Neural cell (in vitro differentiated cells): Measurements from ENCODE around the gene RELN. TPM values are rescaled to one million over a fixed set of nuclear protein-coding genes. Genes with fewer than 3 reads are reported as not detected.

Experiments
- H2AFZ ChIP-seq: fragments of 200-600, 300-800 bp; sonication (generic), shearing (Covaris generic); 2 replicates; pipeline ENCODE4 v1.6.0; 2014; ENCODE audit warnings: low read depth, mild to moderate bottlenecking, antibody characterized with exemption, low read length, moderate library complexity
- H3F3A ChIP-seq: fragments of 200-600 bp; shearing (Covaris generic); 2 replicates; pipeline ENCODE4 v1.6.1; 2016; ENCODE audit warnings: mild to moderate bottlenecking, moderate library complexity, mixed read lengths, antibody characterized with exemption, low read length; ENCODE audit not compliant: insufficient read depth, poor library complexity, severe bottlenecking
- H3K27ac ChIP-seq: fragments of 200-600, 300-800 bp; sonication (generic), shearing (Covaris generic); 2 replicates; pipeline ENCODE4 v1.5.1; 2014; ENCODE audit warnings: mild to moderate bottlenecking, low read length, moderate library complexity
- H3K27me3 ChIP-seq: fragments of 300-800, 200-600 bp; sonication (generic), shearing (Covaris generic); 2 replicates; pipeline ENCODE4 v1.6.0; 2014; ENCODE audit warnings: mild to moderate bottlenecking, low read depth, low read length, moderate library complexity; ENCODE audit not compliant: insufficient read depth
- H3K36me3 ChIP-seq: fragments of 300-800, 200-600 bp; sonication (generic), shearing (Covaris generic); 2 replicates; pipeline ENCODE4 v1.5.1; 2014; ENCODE audit warnings: mild to moderate bottlenecking, antibody characterized with exemption, low read length, moderate library complexity; ENCODE audit not compliant: insufficient read depth
- H3K4me2 ChIP-seq: fragments of 300-800, 200-600 bp; sonication (generic), shearing (Covaris generic); 2 replicates; pipeline ENCODE4 v1.6.0; 2014; ENCODE audit warnings: mild to moderate bottlenecking, low read length
- H3K4me3 ChIP-seq: fragments of 300-800, 200-600 bp; sonication (generic), shearing (Covaris generic); 2 replicates; pipeline ENCODE4 v1.5.1; 2014; ENCODE audit warnings: mild to moderate bottlenecking, low read length, moderate library complexity
- H3K79me2 ChIP-seq: fragments of 200-600 bp; shearing (Covaris generic); replicated peaks from 2 replicates; pipeline ENCODE4 v1.6.0; 2014; ENCODE audit warnings: mild to moderate bottlenecking, low read length, moderate library complexity; ENCODE audit not compliant: insufficient read depth
- H3K9ac ChIP-seq: fragments of 300-800, 200-600 bp; sonication (generic), shearing (Covaris generic); 2 replicates; pipeline ENCODE4 v1.6.1; 2016; ENCODE audit warnings: mild to moderate bottlenecking, low read length, mixed read lengths
- H3K9me2 ChIP-seq: fragments of 200-600 bp; shearing (Covaris generic); 2 replicates; pipeline ENCODE4 v1.6.1; 2016; ENCODE audit warnings: mild to moderate bottlenecking, low read length, mixed read lengths; ENCODE audit not compliant: insufficient read depth
- H3K9me3 ChIP-seq: fragments of 200-600, 300-800 bp; sonication (generic), shearing (Covaris generic); 2 replicates; pipeline ENCODE4 v1.6.1; 2016; ENCODE audit warnings: mild to moderate bottlenecking, mixed run types, low read length, moderate library complexity, mixed read lengths
- H4K20me1 ChIP-seq: fragments of 200-600 bp; shearing (Covaris generic); 2 replicates; pipeline ENCODE4 v1.6.1; 2016; ENCODE audit warnings: mild to moderate bottlenecking, mixed run types; ENCODE audit not compliant: insufficient read depth
- CTCF ChIP-seq: fragments of 450-650 bp; IDR thresholded peaks from 2 replicates; pipeline ENCODE4 v1.5.1; 2014; ENCODE audit warnings: antibody characterized with exemption, mild to moderate bottlenecking, moderate library complexity; ENCODE audit not compliant: poor library complexity, severe bottlenecking
- EP300 ChIP-seq: fragments of 450-650 bp; conservative IDR thresholded peaks from 2 replicates; pipeline ENCODE4 v1.6.1; 2014; ENCODE audit warnings: antibody characterized with exemption, mild to moderate bottlenecking, moderate library complexity; ENCODE audit not compliant: poor library complexity, severe bottlenecking
- EZH2 ChIP-seq: fragments of 200-600, 300-800 bp; shearing (Covaris generic), sonication (generic); IDR thresholded peaks from 2 replicates; pipeline ENCODE4 v1.6.1; 2014; ENCODE audit warnings: antibody characterized with exemption, low read length, borderline replicate concordance, mild to moderate bottlenecking; ENCODE audit not compliant: insufficient read depth, poor library complexity, severe bottlenecking
- MXI1 ChIP-seq: fragments of 450-650 bp; conservative IDR thresholded peaks from 2 replicates; pipeline ENCODE4 v1.6.1; 2014; ENCODE audit warnings: antibody characterized with exemption, mild to moderate bottlenecking; ENCODE audit not compliant: poor library complexity, severe bottlenecking
- POLR2AphosphoS5 ChIP-seq: IDR thresholded peaks from 2 replicates; pipeline ENCODE4 v1.6.1; 2012
- RAD21 ChIP-seq: fragments of 450-650 bp; conservative IDR thresholded peaks from 2 replicates; pipeline ENCODE4 v1.6.1; 2014; ENCODE audit warnings: antibody characterized with exemption, mild to moderate bottlenecking, moderate library complexity
- REST ChIP-seq: IDR thresholded peaks from 2 replicates; pipeline ENCODE4 v1.6.1; 2012; ENCODE audit warnings: borderline replicate concordance
- SMC3 ChIP-seq: fragments of 450-650 bp; conservative IDR thresholded peaks from 2 replicates; pipeline ENCODE4 v1.6.1; 2014; ENCODE audit warnings: antibody characterized with exemption, mild to moderate bottlenecking, moderate library complexity; ENCODE audit not compliant: poor library complexity
- polyA plus RNA-seq: library from polyadenylated mRNA; depleted of rRNA; stranded (reverse); fragments of >200 nt; gene quantifications from 2 replicates; pipeline ENCODE4 v1.2.3, GENCODE V29; 2014

The RELN gene
- polyA plus RNA-seq, 1 donor from 2014 or later, result 178 TPM

- H3K36me3 ChIP-seq, result no peaks in the 10 kb centered on the region
These were observed 18.6 kb upstream of the RELN start for GRCh38 chr7:104008107-104008506.

GRCh38 chr7:104007614-104008013, 18.2 kb upstream of the RELN start:
- Histone ChIP-seq H3K36me3 (no peaks in the 10 kb centered on the region), H3K9me3 (no peaks in the 10 kb centered on the region), H2AFZ (no peak overlapping the region), H3K4me3 (no peak overlapping the region), H3F3A (no peaks in the 10 kb centered on the region), H3K27ac (no peak overlapping the region), H4K20me1 (no peaks in the 10 kb centered on the region), H3K79me2 (no peaks in the 10 kb centered on the region), H3K9ac (no peak overlapping the region), H3K27me3 (no peaks in the 10 kb centered on the region), H3K4me2 (no peak overlapping the region), H3K9me2 (no peaks in the 10 kb centered on the region)
- TF ChIP-seq EZH2 (no peak), SMC3 (no peak), POLR2AphosphoS5 (no peak), MXI1 (no peak), RAD21 (no peak), EP300 (no peak), REST (no peak)

More at GRCh38 chr7:104008107-104008506, 18.6 kb upstream of the RELN start:
- Histone ChIP-seq H3K9ac (no peak overlapping the region), H2AFZ (no peak overlapping the region), H3F3A (no peaks in the 10 kb centered on the region), H3K4me3 (no peak overlapping the region), H3K27me3 (no peaks in the 10 kb centered on the region), H3K4me2 (no peak overlapping the region), H3K9me2 (no peaks in the 10 kb centered on the region), H3K9me3 (no peaks in the 10 kb centered on the region), H3K27ac (no peak overlapping the region), H3K79me2 (no peaks in the 10 kb centered on the region), H4K20me1 (no peaks in the 10 kb centered on the region)
- TF ChIP-seq REST (no peak), CTCF (no peak), RAD21 (no peak), POLR2AphosphoS5 (no peak), EP300 (no peak), EZH2 (no peak), SMC3 (no peak), MXI1 (no peak)
